ENCODE data around the gene SPTAN1.

The SPTAN1 gene

DNA sequence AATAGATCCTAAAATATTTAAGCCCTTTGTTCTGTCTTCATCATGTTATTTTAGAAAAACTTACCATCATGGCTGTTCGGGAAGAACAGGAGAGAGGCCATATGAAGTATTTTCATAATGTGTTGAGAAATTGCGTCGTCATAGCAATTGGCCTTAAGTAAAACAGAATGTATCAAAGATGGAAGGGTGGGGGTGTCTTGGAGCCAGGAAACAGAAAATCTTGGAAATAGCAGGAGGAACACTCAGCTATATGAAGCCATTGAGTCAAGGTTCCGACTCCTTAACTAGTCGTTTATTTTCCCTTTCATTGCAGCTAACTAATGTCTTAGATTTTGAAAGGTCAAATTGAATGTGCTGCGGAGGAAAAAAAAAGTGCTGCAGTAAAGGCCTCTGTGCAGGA lies 1.3 kb downstream of the SPTAN1 start:
- DNase-seq (ENCODE audit: insufficient read length, low spot score): no peak

DNA sequence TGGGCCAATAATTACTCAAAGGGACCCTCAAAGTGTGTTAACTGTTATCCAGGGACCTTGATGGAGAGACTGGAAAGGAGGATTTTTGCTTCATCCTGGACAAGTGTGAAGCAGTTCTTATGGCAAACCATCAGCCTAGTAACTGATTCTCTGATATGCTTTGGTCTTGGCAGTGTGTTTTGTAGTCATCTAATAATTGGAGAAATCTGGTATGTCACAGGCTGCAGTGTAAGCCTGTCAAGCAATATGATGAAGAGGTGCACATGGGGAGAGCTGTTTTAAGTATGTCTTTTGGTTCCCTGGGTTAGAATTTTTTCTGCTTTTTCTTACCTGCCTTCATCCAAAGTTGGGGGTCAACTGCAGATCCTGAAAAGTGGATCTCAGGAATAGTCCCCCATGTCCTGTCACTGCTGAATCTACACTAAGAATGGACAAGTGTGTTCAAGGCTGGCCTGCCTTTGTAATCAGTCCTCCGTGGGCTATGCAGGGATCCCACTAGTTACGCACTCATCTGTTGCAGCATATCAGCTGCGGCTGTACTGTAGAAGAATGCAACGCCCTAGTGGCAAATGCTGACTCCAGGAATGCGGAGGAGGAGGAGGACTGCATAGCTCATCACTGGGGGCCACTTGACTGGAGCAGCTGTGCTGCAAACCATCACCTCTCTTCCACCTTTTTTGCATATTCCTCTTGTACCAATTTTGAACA lies 1.9 kb downstream of the SPTAN1 start:
- DNase-seq (ENCODE audit: insufficient read length, low spot score) (no peak), FAIRE-seq (no peak)
- TF ChIP-seq, protein P1, sequence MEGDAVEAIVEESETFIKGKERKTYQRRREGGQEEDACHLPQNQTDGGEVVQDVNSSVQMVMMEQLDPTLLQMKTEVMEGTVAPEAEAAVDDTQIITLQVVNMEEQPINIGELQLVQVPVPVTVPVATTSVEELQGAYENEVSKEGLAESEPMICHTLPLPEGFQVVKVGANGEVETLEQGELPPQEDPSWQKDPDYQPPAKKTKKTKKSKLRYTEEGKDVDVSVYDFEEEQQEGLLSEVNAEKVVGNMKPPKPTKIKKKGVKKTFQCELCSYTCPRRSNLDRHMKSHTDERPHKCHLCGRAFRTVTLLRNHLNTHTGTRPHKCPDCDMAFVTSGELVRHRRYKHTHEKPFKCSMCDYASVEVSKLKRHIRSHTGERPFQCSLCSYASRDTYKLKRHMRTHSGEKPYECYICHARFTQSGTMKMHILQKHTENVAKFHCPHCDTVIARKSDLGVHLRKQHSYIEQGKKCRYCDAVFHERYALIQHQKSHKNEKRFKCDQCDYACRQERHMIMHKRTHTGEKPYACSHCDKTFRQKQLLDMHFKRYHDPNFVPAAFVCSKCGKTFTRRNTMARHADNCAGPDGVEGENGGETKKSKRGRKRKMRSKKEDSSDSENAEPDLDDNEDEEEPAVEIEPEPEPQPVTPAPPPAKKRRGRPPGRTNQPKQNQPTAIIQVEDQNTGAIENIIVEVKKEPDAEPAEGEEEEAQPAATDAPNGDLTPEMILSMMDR (IDR thresholded peaks at IDR 0.05; ENCODE audit: insufficient read depth, missing control alignments): no peak

More for the DNA sequence above, 1.3 kb downstream of the SPTAN1 start:
- FAIRE-seq: no peak
- TF ChIP-seq, protein P1 (IDR thresholded peaks at IDR 0.05; ENCODE audit: insufficient read depth, missing control alignments): no peak

DNA sequence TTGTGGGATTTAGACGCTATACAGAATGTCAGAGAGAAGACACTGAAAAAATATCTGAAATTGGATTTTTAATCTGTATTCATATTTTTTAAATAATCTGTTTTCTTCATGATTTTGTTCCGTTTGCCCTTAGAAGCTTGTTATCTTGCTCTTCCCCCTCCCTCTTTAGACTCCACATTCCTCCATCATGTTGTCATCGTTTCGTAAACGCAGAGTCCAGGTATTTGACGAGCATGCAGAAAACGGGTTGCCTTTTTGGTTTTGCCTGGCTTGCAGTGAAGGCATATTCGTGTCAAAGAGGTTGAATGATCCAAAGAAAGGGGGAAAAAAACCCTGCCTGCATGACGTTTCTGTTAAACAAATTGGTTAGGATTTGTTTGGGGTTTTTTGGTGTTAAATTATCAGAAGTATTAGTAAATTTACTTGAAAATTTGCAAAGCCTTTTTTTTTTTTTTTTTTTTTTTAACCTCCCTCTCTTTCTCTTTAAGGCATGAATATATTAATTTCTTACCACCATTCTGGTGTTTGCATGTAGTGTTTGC lies 2.9 kb downstream of the SPTAN1 start:
- DNase-seq (ENCODE audit: insufficient read length, low spot score): no peak
- TF ChIP-seq, protein P1 (IDR thresholded peaks at IDR 0.05; ENCODE audit: insufficient read depth, missing control alignments): no peak
- no peak for FAIRE-seq

DNA sequence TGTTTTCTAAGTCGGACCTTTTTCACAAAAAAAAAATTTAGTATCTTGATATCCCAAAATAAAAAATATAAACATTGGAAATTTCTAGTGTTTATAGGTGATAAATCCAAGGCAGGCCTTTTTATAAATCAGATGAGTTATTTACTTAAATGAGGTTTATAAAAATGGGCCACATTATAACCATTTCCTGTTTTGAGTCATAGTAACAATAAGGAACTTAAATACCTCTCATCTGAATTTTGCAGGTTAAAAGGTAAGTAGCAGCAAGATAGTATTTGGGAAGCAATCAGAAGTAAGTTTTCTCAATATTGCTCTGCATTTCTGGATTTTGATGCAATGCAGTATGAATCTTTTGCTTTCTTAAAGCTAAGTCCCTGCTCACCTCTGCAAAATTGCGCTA lies 3.9 kb downstream of the SPTAN1 start:
- TF ChIP-seq, protein P1 (IDR thresholded peaks at IDR 0.05; ENCODE audit: insufficient read depth, missing control alignments): no peak
- FAIRE-seq (no peak), DNase-seq (ENCODE audit: insufficient read length, low spot score) (no peak)

DNA sequence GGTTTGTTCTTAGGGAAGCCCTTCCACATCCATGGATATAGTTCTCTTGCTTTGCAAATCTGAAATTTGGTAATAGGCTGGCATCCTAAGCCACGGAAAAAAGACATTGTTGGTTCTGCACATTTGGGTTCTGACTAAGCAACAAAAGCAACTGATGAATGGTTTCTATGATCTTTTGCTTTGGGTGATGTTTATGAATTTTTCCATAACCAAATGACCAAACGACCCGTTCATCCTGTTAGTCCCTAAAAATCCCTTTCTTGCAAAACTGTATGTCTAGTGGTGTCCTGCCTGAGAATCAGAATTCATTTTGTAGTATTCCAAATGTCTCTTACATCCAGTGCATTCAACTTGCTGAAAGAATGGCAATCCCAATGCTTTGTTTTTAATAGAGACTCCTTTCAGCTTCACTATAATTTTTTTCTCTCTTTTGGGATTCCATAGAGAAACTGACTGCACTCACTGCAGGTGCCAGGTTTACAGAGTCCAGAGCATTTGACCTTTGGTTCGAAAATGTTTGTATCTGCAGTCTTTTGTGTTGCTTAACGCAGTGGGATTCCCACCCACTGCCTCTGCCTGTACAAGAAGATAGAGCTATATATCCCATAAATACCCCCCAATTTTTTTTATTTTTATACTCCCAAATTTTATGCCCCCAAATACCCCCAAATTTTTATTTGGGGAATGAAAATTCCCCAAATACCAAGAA lies 4.7 kb downstream of the SPTAN1 start:
- FAIRE-seq (no peak), DNase-seq (ENCODE audit: insufficient read length, low spot score) (no peak)
- TF ChIP-seq, protein P1 (IDR thresholded peaks at IDR 0.05; ENCODE audit: insufficient read depth, missing control alignments): no peak

DNA sequence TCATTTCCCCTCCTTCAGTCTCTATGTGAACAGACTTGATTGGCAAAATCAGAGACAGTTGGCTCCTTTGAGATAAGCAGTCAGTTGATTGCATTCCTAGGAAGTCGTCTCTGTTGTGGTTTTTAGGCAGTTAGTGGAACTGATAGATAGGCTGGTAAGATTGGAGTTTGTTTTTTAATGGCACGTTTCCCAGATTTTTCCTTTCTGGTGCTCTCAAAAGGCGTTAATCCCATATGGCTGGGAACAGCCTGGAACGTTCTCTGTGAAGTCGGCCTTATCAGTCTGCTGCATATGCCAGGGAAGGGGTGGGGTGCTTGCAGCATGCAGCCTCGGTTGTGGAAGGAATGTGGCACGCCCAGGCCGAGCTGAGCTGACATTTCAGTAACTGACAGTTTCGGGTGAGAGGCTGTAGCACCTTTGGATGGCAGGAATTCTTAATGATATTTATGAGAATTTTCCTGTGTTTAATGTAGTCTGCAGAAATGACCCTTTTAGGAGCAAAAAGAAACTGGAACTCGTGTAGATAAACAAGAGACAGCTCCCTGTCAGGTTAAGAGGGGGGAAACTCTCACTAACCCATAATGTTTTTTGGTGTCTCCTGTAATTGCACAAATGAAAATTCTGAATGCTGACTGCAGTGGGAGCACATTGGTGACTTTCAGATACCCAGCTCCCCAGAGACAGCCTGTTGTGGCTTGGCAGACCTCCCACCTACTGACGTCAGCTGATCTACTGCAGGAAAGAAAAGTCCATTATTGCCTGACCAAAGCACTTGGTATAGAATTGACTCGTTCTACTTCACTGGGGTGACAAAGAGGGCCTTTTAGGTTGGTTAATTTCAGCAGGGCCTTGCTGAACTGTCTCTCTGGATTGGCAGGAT lies 6.3 kb downstream of the SPTAN1 start:
- TF ChIP-seq, protein P1 (IDR thresholded peaks at IDR 0.05; ENCODE audit: insufficient read depth, missing control alignments): no peak
- DNase-seq (ENCODE audit: insufficient read length, low spot score) (no peak), FAIRE-seq (no peak)

Measured in D721Med (cell line).